ENCODE measurements around the gene MRPL53. TPM values are rescaled to one million over a fixed set of nuclear protein-coding genes. Genes with fewer than 3 reads are reported as not detected.
A peak's percentile ranks its signal among the peaks of the same experiment; 100 is the strongest.

MRPL53 gene
- polyA plus RNA-seq, 1 donor from 2014 or later = 144 TPM

GRCh38 chr2:74423231-74424095, 49.0 kb downstream of the MRPL53 start:
- Mint-ChIP-seq H3K4me1 (peaks cover 10 to 26% (median 15%) of the 10 kb centered on the region in 3 donors), H3K36me3 (no peaks in the 10 kb centered on the region), H3K27ac (peak overlapping the region in 1 of 3 donors; percentile 100), H3K4me3 (peak overlapping the region in 3 of 4 donors; percentile 3 to 100 (median 96)), H3K9me3 (no peaks in the 10 kb centered on the region), H3K27me3 (no peaks in the 10 kb centered on the region)

Other genes starting within 250 kb of the MRPL53 start
- 1.2 TPM for gene SLC4A5, start 129.3 kb downstream of the MRPL53 start, polyA plus RNA-seq
- gene DCTN1, start 92.4 kb downstream of the MRPL53 start, polyA plus RNA-seq = 71.4 TPM
- gene C2orf81, start 51.1 kb downstream of the MRPL53 start, polyA plus RNA-seq = 5.6 TPM
- gene WDR54, start 51.0 kb downstream of the MRPL53 start, polyA plus RNA-seq = 39.0 TPM
- 0.88 TPM for gene RTKN, start 30.7 kb downstream of the MRPL53 start, polyA plus RNA-seq
- gene INO80B, start 17.6 kb downstream of the MRPL53 start, polyA plus RNA-seq = 11.4 TPM
- gene WBP1, start 14.2 kb downstream of the MRPL53 start, polyA plus RNA-seq = 39.5 TPM
- 37.7 TPM for gene MOGS, start 7.3 kb downstream of the MRPL53 start, polyA plus RNA-seq
- 9.2 TPM for gene CCDC142, start 10.3 kb upstream of the MRPL53 start, polyA plus RNA-seq
- gene TTC31, start 10.4 kb upstream of the MRPL53 start, polyA plus RNA-seq = 26.4 TPM
- gene LBX2, start 26.9 kb upstream of the MRPL53 start, polyA plus RNA-seq = not detected
- 14.7 TPM for gene PCGF1, start 35.0 kb upstream of the MRPL53 start, polyA plus RNA-seq
- not detected for gene TLX2, start 41.8 kb upstream of the MRPL53 start, polyA plus RNA-seq
- gene DQX1, start 53.6 kb upstream of the MRPL53 start, polyA plus RNA-seq = 0.70 TPM
- gene AUP1, start 57.0 kb upstream of the MRPL53 start, polyA plus RNA-seq = 108 TPM
- gene HTRA2, start 57.3 kb upstream of the MRPL53 start, polyA plus RNA-seq = 34.4 TPM
- 0.74 TPM for gene LOXL3, start 81.3 kb upstream of the MRPL53 start, polyA plus RNA-seq
- 48.9 TPM for gene DOK1, start 82.0 kb upstream of the MRPL53 start, polyA plus RNA-seq
- gene M1AP, start 175.7 kb upstream of the MRPL53 start, polyA plus RNA-seq = not detected
- 6.4 TPM for gene SEMA4F, start 181.6 kb upstream of the MRPL53 start, polyA plus RNA-seq

Measured in IgD-negative memory B cell (primary cell).